ENCODE results near the gene RNU1-3.
"Not testable (repeated sequence)": the region's sequence is repeated elsewhere in the genome, so short reads cannot be mapped to it uniquely, and the experiment has no call there.

Gene RNU1-3

DNA sequence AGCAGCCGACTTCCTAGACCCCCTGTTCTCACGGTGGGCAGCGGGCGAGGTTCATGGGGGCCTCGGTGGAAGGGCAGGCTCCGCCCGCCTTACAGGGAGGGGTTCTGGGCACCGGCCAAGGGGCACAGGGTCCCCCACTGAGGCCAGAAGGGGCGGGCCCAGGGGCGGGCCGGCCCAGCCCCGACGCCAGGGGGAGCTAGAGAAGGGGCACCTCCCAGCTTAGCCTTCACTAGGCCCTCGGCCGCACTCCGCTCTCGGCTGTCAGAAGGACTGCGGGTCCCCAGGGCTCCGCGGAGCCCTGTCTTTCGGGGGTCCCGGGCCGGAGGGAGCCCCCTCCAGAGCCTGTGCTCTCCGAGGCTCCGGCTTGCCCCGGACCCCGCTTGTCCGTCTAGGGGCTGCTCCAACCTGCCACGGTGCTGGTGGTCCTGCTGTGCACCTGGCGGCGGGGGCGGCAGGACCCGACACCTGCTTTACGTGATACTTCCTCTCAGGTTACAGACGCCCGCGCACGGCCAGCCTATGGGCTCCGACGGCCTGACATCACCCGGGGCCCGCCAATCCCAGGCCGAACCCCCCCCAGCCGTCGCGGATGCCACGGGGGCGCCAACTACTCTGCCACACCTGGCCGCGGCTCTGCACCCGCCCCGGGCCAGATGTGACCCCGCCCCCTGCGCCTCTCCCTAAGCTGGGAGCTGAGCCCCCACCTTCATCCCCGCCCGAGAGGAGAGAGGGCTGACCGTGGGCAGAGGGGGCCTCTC, 33.6 kb upstream of the RNU1-3 start:
- H3K79me2 ChIP-seq (ENCODE audit: insufficient read depth, low read depth); H3K4me3 ChIP-seq (IDR thresholded peaks at IDR 0.05; ENCODE audit: insufficient read depth, low read depth, low read length); H3K4me1 ChIP-seq (ENCODE audit: low read depth, poor library complexity, severe bottlenecking); H4K20me1 ChIP-seq (ENCODE audit: insufficient read depth); H3K27ac ChIP-seq; H3K36me3 ChIP-seq (ENCODE audit: insufficient read depth); H3K9ac ChIP-seq; H3K27me3 ChIP-seq (ENCODE audit: insufficient read depth, low read depth); H3K4me2 ChIP-seq; H2AFZ ChIP-seq (ENCODE audit: low read depth): not testable (repeated sequence)

DNA sequence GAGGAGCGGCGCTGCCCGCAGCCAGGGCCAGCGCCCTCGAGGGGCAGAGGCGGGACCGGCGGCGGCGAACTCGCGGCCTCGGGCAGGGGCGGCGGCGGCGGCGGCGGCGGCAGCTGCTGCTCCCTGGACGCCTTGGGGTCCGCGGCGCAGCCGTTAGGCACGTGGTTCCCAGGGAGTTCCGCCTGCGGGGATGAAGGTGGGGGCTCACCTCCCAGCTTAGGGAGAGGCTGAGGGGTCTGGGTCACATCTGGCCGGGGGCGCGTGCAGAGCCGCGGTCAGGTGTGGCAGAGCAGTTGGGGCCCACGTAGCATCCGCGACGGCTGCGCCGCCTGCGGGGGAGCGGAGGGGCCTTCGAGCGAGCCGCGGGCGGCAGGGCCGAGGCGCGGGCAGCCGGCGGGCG, 32.7 kb upstream of the RNU1-3 start:
- not testable (repeated sequence) for H3K4me3 ChIP-seq (IDR thresholded peaks at IDR 0.05; ENCODE audit: insufficient read depth, low read depth, low read length); H3K79me2 ChIP-seq (ENCODE audit: insufficient read depth, low read depth); H3K4me1 ChIP-seq (ENCODE audit: low read depth, poor library complexity, severe bottlenecking); H3K36me3 ChIP-seq (ENCODE audit: insufficient read depth); H3K27me3 ChIP-seq (ENCODE audit: insufficient read depth, low read depth); H3K9ac ChIP-seq; H4K20me1 ChIP-seq (ENCODE audit: insufficient read depth); H3K27ac ChIP-seq; H2AFZ ChIP-seq (ENCODE audit: low read depth); H3K4me2 ChIP-seq

DNA sequence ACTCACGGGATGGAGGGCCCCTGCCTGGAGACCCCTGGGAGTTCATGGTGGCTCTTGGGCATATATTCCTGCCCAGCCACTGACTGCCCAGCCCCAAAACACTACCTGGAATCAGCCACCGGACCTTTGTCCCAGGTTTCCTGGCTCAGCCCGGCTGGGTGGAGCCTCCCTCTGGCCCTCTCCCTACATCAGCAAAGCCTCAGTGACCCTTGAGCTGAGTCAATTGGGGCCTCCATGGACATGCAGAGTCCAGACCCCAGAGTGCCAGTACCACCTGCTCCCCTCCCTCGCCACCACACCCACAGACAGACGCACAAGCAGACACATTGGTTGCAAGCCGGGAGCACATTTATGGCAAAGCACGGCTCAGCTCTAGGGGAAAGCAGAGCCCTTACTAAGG, 30.4 kb upstream of the RNU1-3 start:
- H4K20me1 ChIP-seq (ENCODE audit: insufficient read depth); H3K9ac ChIP-seq; H3K27ac ChIP-seq; H3K4me2 ChIP-seq; H3K36me3 ChIP-seq (ENCODE audit: insufficient read depth); H2AFZ ChIP-seq (ENCODE audit: low read depth); H3K4me3 ChIP-seq (IDR thresholded peaks at IDR 0.05; ENCODE audit: insufficient read depth, low read depth, low read length); H3K4me1 ChIP-seq (ENCODE audit: low read depth, poor library complexity, severe bottlenecking); H3K79me2 ChIP-seq (ENCODE audit: insufficient read depth, low read depth); H3K27me3 ChIP-seq (ENCODE audit: insufficient read depth, low read depth): not testable (repeated sequence)

DNA sequence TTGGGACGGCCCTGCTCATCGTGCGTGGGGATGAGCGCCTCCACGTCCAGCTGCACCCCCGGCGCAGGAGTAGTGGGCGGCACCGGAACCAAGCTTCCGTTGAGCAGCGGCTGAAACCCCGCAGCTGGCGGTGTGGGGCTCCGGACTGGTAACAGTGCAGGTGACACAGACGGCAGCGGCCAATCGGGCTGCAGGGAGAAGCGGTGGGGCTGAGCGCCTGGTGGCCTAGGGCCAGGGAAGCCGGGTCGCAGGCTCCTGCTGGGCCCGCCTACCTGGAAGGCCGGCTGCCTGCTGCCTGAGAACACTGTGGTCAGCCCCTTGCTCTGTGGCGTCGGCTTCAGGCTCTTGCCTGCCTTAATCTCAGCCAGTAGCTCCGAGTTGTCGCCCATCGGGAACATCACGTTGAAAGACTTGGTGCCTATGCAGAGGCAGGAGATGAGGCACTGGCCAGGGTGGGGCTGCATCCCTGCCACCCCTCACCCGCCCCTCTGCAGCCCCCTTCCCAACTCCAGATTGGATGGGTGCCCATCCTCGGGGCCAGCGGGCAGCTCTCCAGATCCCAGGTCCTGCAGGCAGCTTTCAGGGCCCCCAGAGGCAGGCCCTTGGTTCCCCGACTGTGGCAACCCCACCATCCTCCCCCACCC, 29.9 kb upstream of the RNU1-3 start:
- not testable (repeated sequence) for H3K79me2 ChIP-seq (ENCODE audit: insufficient read depth, low read depth); H2AFZ ChIP-seq (ENCODE audit: low read depth); H3K4me1 ChIP-seq (ENCODE audit: low read depth, poor library complexity, severe bottlenecking); H3K9ac ChIP-seq; H3K4me2 ChIP-seq; H3K27ac ChIP-seq; H4K20me1 ChIP-seq (ENCODE audit: insufficient read depth); H3K27me3 ChIP-seq (ENCODE audit: insufficient read depth, low read depth); H3K4me3 ChIP-seq (IDR thresholded peaks at IDR 0.05; ENCODE audit: insufficient read depth, low read depth, low read length); H3K36me3 ChIP-seq (ENCODE audit: insufficient read depth)

DNA sequence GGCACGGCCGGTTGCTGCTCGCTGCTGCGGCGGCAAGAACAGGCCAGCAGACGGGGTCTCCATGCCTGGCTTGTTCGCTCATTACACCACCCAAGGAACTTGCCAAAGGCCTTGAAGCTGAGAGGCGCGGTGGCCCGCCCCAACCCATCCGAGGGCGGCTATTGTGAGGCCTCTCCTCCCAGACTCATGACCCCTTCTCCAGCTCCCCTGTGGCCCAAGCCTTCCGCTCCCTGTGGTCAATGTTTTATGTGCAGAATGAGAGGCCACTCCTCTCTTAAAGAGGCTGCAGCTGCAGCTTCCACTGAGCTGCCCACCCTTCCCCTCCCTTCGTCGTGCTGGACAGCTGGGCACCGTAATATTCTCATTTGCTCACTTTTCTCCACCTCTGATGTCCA, 27.6 kb upstream of the RNU1-3 start:
- not testable (repeated sequence) for H3K27me3 ChIP-seq (ENCODE audit: insufficient read depth, low read depth); H3K4me2 ChIP-seq; H3K79me2 ChIP-seq (ENCODE audit: insufficient read depth, low read depth); H3K9ac ChIP-seq; H4K20me1 ChIP-seq (ENCODE audit: insufficient read depth); H2AFZ ChIP-seq (ENCODE audit: low read depth); H3K4me3 ChIP-seq (IDR thresholded peaks at IDR 0.05; ENCODE audit: insufficient read depth, low read depth, low read length); H3K27ac ChIP-seq; H3K4me1 ChIP-seq (ENCODE audit: low read depth, poor library complexity, severe bottlenecking); H3K36me3 ChIP-seq (ENCODE audit: insufficient read depth)

DNA sequence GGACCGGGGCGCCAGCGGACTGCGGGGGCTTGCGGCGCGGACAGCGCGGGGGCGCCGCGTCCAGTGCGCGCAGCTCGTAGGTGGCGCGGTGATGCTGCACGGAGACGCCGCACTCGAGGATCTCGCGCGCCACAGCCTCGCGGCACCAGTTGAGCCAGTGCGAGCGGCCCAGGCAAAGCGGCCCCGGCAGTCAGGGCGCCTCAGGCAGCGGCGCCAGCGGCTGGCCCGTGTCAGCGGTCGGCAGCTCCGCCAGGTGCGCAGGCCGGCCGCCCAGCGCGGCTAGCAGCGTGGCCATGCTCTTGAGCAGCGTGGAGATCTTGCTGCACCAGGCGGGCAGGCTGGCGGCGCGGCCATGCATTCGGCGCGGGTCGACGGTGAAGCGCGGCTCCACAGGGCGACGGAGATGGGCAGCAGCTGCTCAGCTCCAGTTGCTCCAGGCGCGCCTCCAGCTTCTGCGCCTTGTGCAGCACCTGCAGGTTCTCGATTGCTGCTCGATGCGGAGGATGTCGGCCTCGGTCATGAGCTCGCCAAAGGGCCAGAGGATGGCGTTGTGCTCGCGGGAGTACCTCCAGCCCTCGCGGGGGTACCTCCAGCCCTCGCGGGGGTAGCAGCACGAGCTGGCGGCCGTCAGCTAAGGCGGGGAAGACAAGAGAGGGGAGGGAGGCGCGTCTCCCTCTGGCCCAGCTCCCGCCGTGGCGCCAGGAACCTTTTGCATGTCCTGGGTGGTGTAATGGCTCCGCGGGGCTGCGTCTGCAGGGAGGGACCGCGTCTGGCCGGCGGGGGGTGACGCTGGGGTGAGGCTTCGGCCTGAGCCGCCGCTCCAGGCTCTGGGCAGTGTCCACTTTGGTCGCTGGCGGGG, 26.9 kb upstream of the RNU1-3 start:
- not testable (repeated sequence) for H3K36me3 ChIP-seq (ENCODE audit: insufficient read depth); H3K79me2 ChIP-seq (ENCODE audit: insufficient read depth, low read depth); H4K20me1 ChIP-seq (ENCODE audit: insufficient read depth); H3K27me3 ChIP-seq (ENCODE audit: insufficient read depth, low read depth); H3K4me1 ChIP-seq (ENCODE audit: low read depth, poor library complexity, severe bottlenecking); H3K9ac ChIP-seq; H3K27ac ChIP-seq; H3K4me2 ChIP-seq; H3K4me3 ChIP-seq (IDR thresholded peaks at IDR 0.05; ENCODE audit: insufficient read depth, low read depth, low read length); H2AFZ ChIP-seq (ENCODE audit: low read depth)

DNA sequence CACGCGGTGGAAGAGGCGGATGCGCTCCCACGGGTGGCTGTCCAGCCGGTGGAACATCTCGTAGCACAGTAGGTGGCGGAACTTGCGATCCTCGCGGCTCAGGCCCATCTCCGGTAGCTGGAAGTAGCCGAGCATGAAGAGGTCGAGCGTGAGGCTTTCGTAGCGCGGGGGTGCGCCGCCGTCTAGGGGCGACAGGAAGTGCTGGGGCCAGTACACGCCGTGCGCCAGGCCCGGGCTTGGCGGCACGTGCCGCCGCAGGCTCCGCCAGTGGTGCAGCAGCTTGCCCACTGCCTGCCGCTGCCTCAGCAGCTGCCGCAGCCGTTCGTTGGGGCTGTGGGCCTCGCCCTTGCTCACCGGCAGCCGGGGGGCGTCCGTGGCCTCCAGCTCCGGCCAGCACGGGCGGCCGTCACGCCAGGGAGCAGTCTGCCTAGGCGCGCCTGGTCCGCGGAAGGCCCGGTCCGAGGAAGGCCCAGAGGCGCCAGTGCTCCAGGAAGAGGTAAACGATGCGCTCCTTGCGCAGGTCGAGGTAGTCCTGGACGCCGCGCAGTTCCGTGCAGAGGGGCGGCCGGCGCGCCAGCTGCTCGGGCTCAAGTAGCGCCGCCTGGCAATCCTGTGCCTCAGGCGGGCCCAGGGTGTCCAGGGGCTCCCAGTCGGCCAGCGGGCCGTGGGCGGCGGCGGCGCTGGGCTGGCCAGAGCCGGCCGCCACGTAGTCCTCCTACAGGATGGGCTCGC, 26.1 kb upstream of the RNU1-3 start:
- H3K36me3 ChIP-seq (ENCODE audit: insufficient read depth); H3K27me3 ChIP-seq (ENCODE audit: insufficient read depth, low read depth); H3K27ac ChIP-seq; H2AFZ ChIP-seq (ENCODE audit: low read depth); H4K20me1 ChIP-seq (ENCODE audit: insufficient read depth); H3K79me2 ChIP-seq (ENCODE audit: insufficient read depth, low read depth); H3K4me3 ChIP-seq (IDR thresholded peaks at IDR 0.05; ENCODE audit: insufficient read depth, low read depth, low read length); H3K4me1 ChIP-seq (ENCODE audit: low read depth, poor library complexity, severe bottlenecking); H3K4me2 ChIP-seq; H3K9ac ChIP-seq: not testable (repeated sequence)

DNA sequence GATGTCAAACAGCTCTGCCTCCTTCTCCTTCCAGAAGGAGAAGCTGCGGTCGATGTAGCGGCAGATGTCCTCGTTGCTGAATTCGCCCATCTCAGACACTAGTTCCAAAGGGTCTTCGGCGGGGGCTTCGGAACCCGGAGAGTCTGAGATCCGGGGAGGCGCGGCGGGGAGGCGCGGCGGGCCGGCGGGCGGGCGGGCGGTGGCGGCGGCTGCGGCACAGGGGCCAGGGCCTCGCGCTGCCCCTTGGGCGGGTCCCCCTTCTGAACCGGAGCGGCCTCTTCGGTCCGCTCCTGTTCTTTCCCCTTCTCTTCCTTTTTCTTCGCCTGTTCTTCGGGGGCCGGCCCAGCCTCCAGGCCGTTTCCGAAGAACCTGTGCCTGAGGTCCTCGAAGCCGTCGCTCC, 25.5 kb upstream of the RNU1-3 start:
- not testable (repeated sequence) for H3K4me3 ChIP-seq (IDR thresholded peaks at IDR 0.05; ENCODE audit: insufficient read depth, low read depth, low read length); H3K4me1 ChIP-seq (ENCODE audit: low read depth, poor library complexity, severe bottlenecking); H2AFZ ChIP-seq (ENCODE audit: low read depth); H3K36me3 ChIP-seq (ENCODE audit: insufficient read depth); H3K79me2 ChIP-seq (ENCODE audit: insufficient read depth, low read depth); H3K9ac ChIP-seq; H3K27ac ChIP-seq; H3K4me2 ChIP-seq; H3K27me3 ChIP-seq (ENCODE audit: insufficient read depth, low read depth); H4K20me1 ChIP-seq (ENCODE audit: insufficient read depth)

DNA sequence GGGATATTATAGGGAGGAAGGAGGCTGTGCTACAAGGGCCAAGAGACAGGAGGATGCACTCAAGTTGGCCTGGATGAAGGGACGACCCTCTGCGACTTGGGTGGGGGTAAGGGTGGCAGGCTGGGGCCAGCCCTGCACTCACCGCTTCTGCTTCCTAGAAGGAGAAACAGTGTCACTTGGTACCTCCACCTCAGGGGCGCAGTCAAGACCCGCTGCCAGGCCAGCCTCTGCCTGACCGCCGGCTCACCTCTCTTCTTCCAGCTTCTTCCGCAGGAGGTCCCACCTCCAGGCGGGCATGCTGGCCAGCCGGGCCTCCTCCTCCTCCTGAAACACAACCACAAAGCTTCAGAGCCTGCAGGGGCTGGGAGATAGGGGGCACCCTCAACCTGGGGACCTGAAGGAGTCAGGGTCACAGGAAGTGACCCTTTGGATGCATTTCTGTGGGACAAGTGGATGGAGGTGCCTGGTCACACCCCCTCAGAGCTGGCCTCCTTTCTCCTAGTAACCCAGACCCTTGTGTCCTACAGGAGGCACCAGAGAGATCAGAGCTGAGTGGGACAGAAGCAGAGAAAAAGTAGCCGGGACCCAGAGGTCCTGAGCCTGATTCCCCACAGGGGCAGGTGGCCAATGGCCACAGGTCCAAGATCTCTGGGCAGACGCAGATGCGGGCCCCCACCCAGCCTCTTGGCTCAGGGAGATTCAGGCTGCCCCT, 24.4 kb upstream of the RNU1-3 start:
- not testable (repeated sequence) for H4K20me1 ChIP-seq (ENCODE audit: insufficient read depth); H3K27ac ChIP-seq; H3K79me2 ChIP-seq (ENCODE audit: insufficient read depth, low read depth); H3K36me3 ChIP-seq (ENCODE audit: insufficient read depth); H3K9ac ChIP-seq; H3K4me2 ChIP-seq; H3K4me1 ChIP-seq (ENCODE audit: low read depth, poor library complexity, severe bottlenecking); H3K4me3 ChIP-seq (IDR thresholded peaks at IDR 0.05; ENCODE audit: insufficient read depth, low read depth, low read length); H2AFZ ChIP-seq (ENCODE audit: low read depth); H3K27me3 ChIP-seq (ENCODE audit: insufficient read depth, low read depth)
